IMR-90 (cell line): Measurements from ENCODE around the gene EHMT1. TPM values are rescaled to one million over a fixed set of nuclear protein-coding genes. Genes with fewer than 3 reads are reported as not detected.

Source experiments
- ATAC-seq: fragments of 200-7000 bp; cut with Tn5 transposase; 2 replicates; pipeline ENCODE4 v1.9.1; 2020; ENCODE audit warnings: low read depth, mild to moderate bottlenecking, moderate library complexity
- BruUV-seq: library from RNA; stranded (reverse); fragments of 400-500 nt; replicated peaks from 2 replicates; lab custom pipeline; 2021; lab: Mats Ljungman, UMichigan
- CTCF ChIA-PET: fragments of 300-600 bp; formaldehyde crosslinking; extraction: SDS; loops from one replicate; lab custom pipeline; 2021; ENCODE audit warnings: antibody characterized with exemption; lab: Yijun Ruan, JAX
- POLR2A ChIA-PET: fragments of 300-600 bp; sonication (Branson Sonifier 250); formaldehyde crosslinking; loops from one replicate; lab custom pipeline; 2022; ENCODE audit warnings: antibody characterized with exemption; ENCODE audit not compliant: unreplicated experiment; lab: Charles Lee
- DNase-seq: peaks from one replicate; pipeline ENCODE4 v3.0.0; 2013
- H2AFZ ChIP-seq: replicated peaks from 2 replicates; pipeline ENCODE3; 2013; ENCODE audit warnings: low read length, mild to moderate bottlenecking; ENCODE audit not compliant: poor library complexity
- H2AK5ac ChIP-seq: 2 replicates; pipeline ENCODE4 v1.6.1; 2013; ENCODE audit warnings: low read depth, low read length, inconsistent platforms
- H2AK9ac ChIP-seq: replicated peaks from 2 replicates; pipeline ENCODE3; 2013; ENCODE audit warnings: mild to moderate bottlenecking, low read depth, low read length, moderate library complexity; ENCODE audit not compliant: poor library complexity
- H2BK120ac ChIP-seq: 2 replicates; pipeline ENCODE4 v1.6.1; 2013; ENCODE audit warnings: low read depth, low read length, inconsistent platforms
- H2BK15ac ChIP-seq: 3 replicates; pipeline ENCODE4 v1.6.1; 2013; ENCODE audit warnings: low read depth, low read length, inconsistent platforms
- H2BK20ac ChIP-seq: 2 replicates; pipeline ENCODE4 v1.6.1; 2013; ENCODE audit warnings: low read depth, mild to moderate bottlenecking, inconsistent platforms, low read length, moderate library complexity
- H2BK5ac ChIP-seq: 2 replicates; pipeline ENCODE4 v1.6.1; 2013; ENCODE audit warnings: mild to moderate bottlenecking, low read depth, low read length, inconsistent platforms; ENCODE audit not compliant: poor library complexity, severe bottlenecking
- H3K14ac ChIP-seq: replicated peaks from 2 replicates; pipeline ENCODE4 v1.6.1; 2013; ENCODE audit warnings: low read depth, low read length, inconsistent platforms
- H3K18ac ChIP-seq: 2 replicates; pipeline ENCODE4 v1.6.1; 2013; ENCODE audit warnings: low read depth, low read length, control low read depth
- H3K23ac ChIP-seq: 2 replicates; pipeline ENCODE4 v1.6.1; 2013; ENCODE audit warnings: low read depth, low read length, inconsistent platforms
- H3K27ac ChIP-seq: 2 replicates; pipeline ENCODE4 v1.5.1; 2013; ENCODE audit warnings: mild to moderate bottlenecking, control low read depth, low read length; ENCODE audit not compliant: insufficient read depth
- H3K27me3 ChIP-seq: 2 replicates; pipeline ENCODE4 v1.6.1; 2013; ENCODE audit warnings: low read length; ENCODE audit not compliant: control insufficient read depth, insufficient read depth
- H3K36me3 ChIP-seq: 2 replicates; pipeline ENCODE4 v1.6.1; 2013; ENCODE audit warnings: low read length, mixed read lengths; ENCODE audit not compliant: control insufficient read depth, insufficient read depth
- H3K4ac ChIP-seq: 2 replicates; pipeline ENCODE4 v1.6.1; 2013; ENCODE audit warnings: low read depth, low read length, inconsistent platforms
- H3K4me1 ChIP-seq: 2 replicates; pipeline ENCODE4 v1.6.1; 2013; ENCODE audit warnings: low read length, mixed read lengths; ENCODE audit not compliant: control insufficient read depth, insufficient read depth
- H3K4me2 ChIP-seq: 2 replicates; pipeline ENCODE4 v1.6.1; 2013; ENCODE audit warnings: low read depth, mild to moderate bottlenecking, control low read depth, low read length, moderate library complexity
- H3K4me3 ChIP-seq: 2 replicates; pipeline ENCODE4 v1.5.1; 2013; ENCODE audit warnings: low read depth, mild to moderate bottlenecking, control low read depth, low read length, moderate library complexity; ENCODE audit not compliant: insufficient read depth
- H3K56ac ChIP-seq: 2 replicates; pipeline ENCODE4 v1.6.1; 2013; ENCODE audit warnings: low read length, inconsistent platforms; ENCODE audit not compliant: insufficient read depth; ENCODE audit errors: extremely low read depth
- H3K79me1 ChIP-seq, 2 experiments: 2 replicates each; pipeline ENCODE4 v1.6.1; 2013; ENCODE audit warnings: low read length in 2 of 2, inconsistent platforms in 1 of 2, low read depth in 1 of 2
- H3K9ac ChIP-seq: 2 replicates; pipeline ENCODE4 v1.6.1; 2013; ENCODE audit warnings: low read depth, low read length, control low read depth
- H3K9me1 ChIP-seq: 2 replicates; pipeline ENCODE4 v1.6.1; 2013; ENCODE audit warnings: low read length, inconsistent platforms; ENCODE audit not compliant: insufficient read depth
- H3K9me3 ChIP-seq: 2 replicates; pipeline ENCODE4 v1.6.1; 2013; ENCODE audit warnings: low read length; ENCODE audit not compliant: control insufficient read depth, insufficient read depth
- H4K20me1 ChIP-seq: 2 replicates; pipeline ENCODE4 v1.6.1; 2013; ENCODE audit warnings: low read length, inconsistent platforms; ENCODE audit not compliant: insufficient read depth
- H4K5ac ChIP-seq: 2 replicates; pipeline ENCODE4 v1.6.1; 2013; ENCODE audit warnings: mild to moderate bottlenecking, low read depth, low read length, control low read depth
- H4K8ac ChIP-seq, 2 experiments: 2 replicates each; pipeline ENCODE4 v1.6.1; 2013; ENCODE audit warnings: low read depth in 2 of 2, low read length in 2 of 2, control low read depth in 1 of 2, inconsistent platforms in 1 of 2
- H4K91ac ChIP-seq: 2 replicates; pipeline ENCODE4 v1.6.1; 2013; ENCODE audit warnings: low read depth, low read length, inconsistent platforms; ENCODE audit not compliant: insufficient read depth
- MAZ ChIP-seq: IDR thresholded peaks from 2 replicates; pipeline ENCODE4 v1.6.1; 2012; ENCODE audit warnings: low read depth, mild to moderate bottlenecking, low read length, improper control_type of control experiment, moderate library complexity, borderline replicate concordance
- MXI1 ChIP-seq: IDR thresholded peaks from 2 replicates; pipeline ENCODE4 v1.6.1; 2012; ENCODE audit warnings: low read depth, mild to moderate bottlenecking, low read length, moderate library complexity, borderline replicate concordance
- POLR2A ChIP-seq: IDR thresholded peaks from 2 replicates; pipeline ENCODE4 v1.6.1; 2012; ENCODE audit warnings: mild to moderate bottlenecking, low read depth, low read length
- WGBS, 2 experiments: methylation state at CpG; one replicate each; pipeline versions ENCODE4 v1.1.5 to v1.1.7; 2013; ENCODE audit warnings: missing lambda C conversion rate in 2 of 2; ENCODE audit not compliant: insufficient read length in 1 of 2; ENCODE audit errors: extremely low coverage in 2 of 2; 5-methylcytosine and 5-hydroxymethylcytosine counted together
- dilution Hi-C: fragments of 300-500 bp; cut with HindIII; formaldehyde crosslinking; loops from one replicate; pipeline ENCODE4 v1.14.3; 2018; ENCODE audit warnings: low sequenced_read_pairs; ENCODE audit not compliant: unreplicated experiment
- in situ Hi-C: fragments of 300-500 bp; cut with MboI; formaldehyde crosslinking; loops from 3 replicates; pipeline ENCODE4 v1.14.3; 2019; ENCODE audit warnings: low sequenced_read_pairs, inconsistent platforms, mixed read lengths
- intact Hi-C: fragments of 100-400 bp; cut with micrococcal nuclease; formaldehyde crosslinking; loops from 2 replicates; pipeline ENCODE4 v1.10.0; 2022
- polyA plus RNA-seq, 3 experiments: library from polyadenylated mRNA; depleted of rRNA; stranded (reverse); fragments of >200 nt; gene quantifications; 2 replicates each; pipeline ENCODE4 v1.2.3, GENCODE V29; 2012; ENCODE audit warnings: low replicate concordance in 1 of 3
- total RNA-seq: library from RNA; depleted of rRNA; stranded (reverse); fragments of >200 nt; gene quantifications from 2 replicates; pipeline ENCODE4 v1.2.3, GENCODE V29; 2012
- TF ChIP-seq, protein P1 (sequence below): fragments of 150-350 bp; IDR thresholded peaks from 2 replicates; pipeline ENCODE4 v1.6.1; 2017; ENCODE audit warnings: mild to moderate bottlenecking, antibody characterized with exemption, low read length, low read depth

The EHMT1 gene
- total and polyA plus RNA-seq, 2 of the 4 experiments (the other 2 are of a cell fraction) = 32.8 to 35.1 TPM

GRCh38 chr9:137723783-137724445 lies 105.1 kb downstream of the EHMT1 start:
- no peak overlapping the region for H4K5ac ChIP-seq
- H2BK5ac ChIP-seq = no peak overlapping the region
- no peak overlapping the region; the same call in 1 of the 2 replicates for H2AK5ac ChIP-seq
- no peak overlapping the region for H3K4ac ChIP-seq
- H4K20me1 ChIP-seq = peaks cover 43% of the 10 kb centered on the region
- in situ Hi-C loops (no loop called here), intact Hi-C loops (no loop called here), dilution Hi-C loops (no loop called here)
- peaks cover 12% of the 10 kb centered on the region for H3K9me1 ChIP-seq
- BruUV-seq = no TSS peak
- no peak overlapping the region for H4K91ac ChIP-seq
- peaks cover 37 to 54% of the 10 kb centered on the region in 2 experiments for H3K79me1 ChIP-seq
- no peak overlapping the region for H3K18ac ChIP-seq
- H2BK120ac ChIP-seq = no peak overlapping the region
- H3K9ac ChIP-seq = no peak overlapping the region
- no peak overlapping the region for H3K14ac ChIP-seq
- no peak for TF ChIP-seq MXI1
- no peak for TF ChIP-seq MAZ
- TF ChIP-seq, protein P1, sequence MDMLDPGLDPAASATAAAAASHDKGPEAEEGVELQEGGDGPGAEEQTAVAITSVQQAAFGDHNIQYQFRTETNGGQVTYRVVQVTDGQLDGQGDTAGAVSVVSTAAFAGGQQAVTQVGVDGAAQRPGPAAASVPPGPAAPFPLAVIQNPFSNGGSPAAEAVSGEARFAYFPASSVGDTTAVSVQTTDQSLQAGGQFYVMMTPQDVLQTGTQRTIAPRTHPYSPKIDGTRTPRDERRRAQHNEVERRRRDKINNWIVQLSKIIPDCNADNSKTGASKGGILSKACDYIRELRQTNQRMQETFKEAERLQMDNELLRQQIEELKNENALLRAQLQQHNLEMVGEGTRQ = no peak
- no peak for TF ChIP-seq POLR2A
- no peaks in the 10 kb centered on the region for H3K27me3 ChIP-seq
- no peak overlapping the region for H3K23ac ChIP-seq
- no peak overlapping the region for H2BK20ac ChIP-seq
- H3K4me3 ChIP-seq = no peak overlapping the region
- H3K4me2 ChIP-seq = no peak overlapping the region
- DNase-seq (peak; percentile 18), ATAC-seq (peak; percentile 56)
- H2AFZ ChIP-seq = no peak overlapping the region
- no peak overlapping the region for H2AK9ac ChIP-seq
- H3K27ac ChIP-seq = no peak overlapping the region
- no CpG with 5 or more reads among the region's 15 CpGs for WGBS, 2 experiments
- ChIA-PET POLR2A (no interaction called here), CTCF (no interaction called here)
- H4K8ac ChIP-seq = no peak overlapping the region
- no peak overlapping the region for H3K56ac ChIP-seq
- H2BK15ac ChIP-seq = no peak overlapping the region
- peaks cover 6% of the 10 kb centered on the region; the same call in 1 of the 2 replicates for H3K4me1 ChIP-seq
- H3K36me3 ChIP-seq = peaks cover 28% of the 10 kb centered on the region
- no peaks in the 10 kb centered on the region for H3K9me3 ChIP-seq
